Left ventricle myocardium superior (tissue), 1 donor: ENCODE results near the gene PLA2G1B. TPM values are rescaled to one million over a fixed set of nuclear protein-coding genes. Genes with fewer than 3 reads are reported as not detected.
"Not testable (repeated sequence)": the region's sequence is repeated elsewhere in the genome, so short reads cannot be mapped to it uniquely, and the experiment has no call there.

Experiments
- ATAC-seq: fragments of 200-7000 bp; cut with Tn5 transposase; one replicate; pipeline ENCODE4 v1.9.1; 2020; ENCODE audit warnings: mild to moderate bottlenecking, moderate library complexity
- DNase-seq: peaks from one replicate; pipeline ENCODE4 v3.0.0-alpha.2; 2020
- intact Hi-C: fragments of 100-400 bp; cut with micrococcal nuclease; formaldehyde crosslinking; loops from one replicate; pipeline ENCODE4 v1.11.0; 2022
- total RNA-seq: library from RNA; stranded (reverse); fragmentation: NEBNext Ultra II Directional; extraction: Animal tissue kit (Norgen Biotek cat#: 25700); gene quantifications from one replicate; pipeline ENCODE4 v1.2.1, GENCODE V29; 2021
- donor health status: DM: no; HTN: yes; CAD: no; lungs with severe emphysema.

PLA2G1B gene
- total RNA-seq, 1 donor from 2014 or later: not detected

GRCh38 chr12:120335447-120335846, 7.9 kb upstream of the PLA2G1B start:
- ATAC-seq, intact Hi-C loops: not testable (repeated sequence)
- DNase-seq: peak; percentile 80

GRCh38 chr12:120332523-120332922, 4.9 kb upstream of the PLA2G1B start:
- intact Hi-C loops: no loop called here
- no peak for ATAC-seq

GRCh38 chr12:120332041-120332440, 4.5 kb upstream of the PLA2G1B start:
- no peak for ATAC-seq
- DNase-seq: no peak
- intact Hi-C loops: no loop called here

More at GRCh38 chr12:120332523-120332922, 4.9 kb upstream of the PLA2G1B start:
- DNase-seq: no peak

GRCh38 chr12:120331390-120331789, 3.8 kb upstream of the PLA2G1B start:
- ATAC-seq: no peak
- intact Hi-C loops: no loop called here

GRCh38 chr12:120328228-120328627, 649 bp upstream of the PLA2G1B start:
- intact Hi-C loops: no loop called here
- DNase-seq (no peak), ATAC-seq (no peak)

More at GRCh38 chr12:120331390-120331789, 3.8 kb upstream of the PLA2G1B start:
- no peak for DNase-seq

- DNase-seq: no peak
- ATAC-seq: no peak
- intact Hi-C loops: no loop called here
Measured at GRCh38 chr12:120324841-120325417, 2.6 kb downstream of the PLA2G1B start.

GRCh38 chr12:120323772-120324171, 3.8 kb downstream of the PLA2G1B start:
- intact Hi-C loops: no loop called here
- DNase-seq: no peak

GRCh38 chr12:120321382-120322202, 6.0 kb downstream of the PLA2G1B start:
- DNase-seq (no peak), ATAC-seq (no peak)
- intact Hi-C loops: no loop called here

More at GRCh38 chr12:120323772-120324171, 3.8 kb downstream of the PLA2G1B start:
- no peak for ATAC-seq

- ATAC-seq: peak; percentile 99
- intact Hi-C loops: no loop called here
- peak; percentile 100 for DNase-seq
Measured at GRCh38 chr12:120317224-120318105, 10.1 kb downstream of the PLA2G1B start.

- no peak for DNase-seq
- ATAC-seq: peak; percentile 5
- intact Hi-C loops: no loop called here
Measured at GRCh38 chr12:120316798-120317223, 10.8 kb downstream of the PLA2G1B start.

- DNase-seq (no peak), ATAC-seq (no peak)
- intact Hi-C loops: no loop called here
Measured at GRCh38 chr12:120314220-120314619, 13.4 kb downstream of the PLA2G1B start.

GRCh38 chr12:120301962-120302815, 25.4 kb downstream of the PLA2G1B start, which contains the start of gene SIRT4:
TSS of gene SIRT4 (plus strand) at chr12:120302321. CDS start at chr12:120303562, 1,241 bp downstream.
- intact Hi-C loops: no loop called here
- DNase-seq (peak; percentile 89), ATAC-seq (peak; percentile 97)

- DNase-seq (no peak), ATAC-seq (peak; percentile 65)
- intact Hi-C loops: no loop called here
Measured at GRCh38 chr12:120292661-120293531, 34.7 kb downstream of the PLA2G1B start, which contains the start of gene RNU4-1. TSS of gene RNU4-1 (minus strand) at chr12:120293237.

GRCh38 chr12:120292411-120292660, 35.2 kb downstream of the PLA2G1B start:
- intact Hi-C loops: no loop called here
- peak; percentile 4 for ATAC-seq

GRCh38 chr12:120290609-120291305, 36.8 kb downstream of the PLA2G1B start:
- no peak for ATAC-seq
- no peak for DNase-seq
- intact Hi-C loops: no loop called here

More at GRCh38 chr12:120292411-120292660, 35.2 kb downstream of the PLA2G1B start:
- no peak for DNase-seq

- intact Hi-C loops: no loop called here
- DNase-seq (no peak), ATAC-seq (no peak)
Measured at GRCh38 chr12:120287491-120287890, 40.1 kb downstream of the PLA2G1B start.

- intact Hi-C loops: no loop called here
- ATAC-seq: no peak
- DNase-seq: no peak
Measured at GRCh38 chr12:120286768-120287490, 40.6 kb downstream of the PLA2G1B start.
